GM12865 (cell line): ENCODE measurements around the gene ZMYM2.

Experiments used
- DNase-seq: peaks from one replicate; pipeline ENCODE4 v3.0.0; 2010; ENCODE audit warnings: low read depth
- H3K4me3 ChIP-seq: 2 replicates; pipeline ENCODE4 v1.5.1; 2011; ENCODE audit warnings: mild to moderate bottlenecking, low read depth, low read length, control low read depth
- CTCF ChIP-seq: IDR thresholded peaks from 2 replicates; pipeline ENCODE4 v1.5.1; 2011; ENCODE audit warnings: low read length, control low read depth, low read depth, inconsistent platforms; ENCODE audit not compliant: insufficient read depth; ENCODE audit errors: missing control alignments

Gene ZMYM2

GRCh38 chr13:19984430-19985218 is 26.1 kb downstream of the ZMYM2 start:
- peak; percentile 50 for TF ChIP-seq CTCF
- peak overlapping the region; percentile 11 for H3K4me3 ChIP-seq
- DNase-seq = peak; percentile 74

DNA sequence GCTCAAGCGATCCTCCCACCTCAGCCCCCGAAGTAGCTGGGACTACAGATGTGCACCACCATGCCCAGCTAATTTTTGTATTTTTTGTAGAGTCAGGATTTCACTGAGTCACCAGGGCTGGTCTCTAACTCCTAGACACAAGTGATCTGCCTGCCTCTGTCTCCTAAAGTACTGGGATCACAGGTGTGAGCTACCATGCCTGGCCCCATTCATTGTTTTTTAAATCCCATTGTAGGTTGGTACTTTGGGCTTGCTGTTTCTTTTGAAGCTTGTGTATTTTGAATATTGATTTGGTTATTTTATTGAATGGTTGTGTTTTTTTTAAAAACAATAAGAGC is 26.7 kb downstream of the ZMYM2 start:
- no peak for DNase-seq
- no peak for TF ChIP-seq CTCF
- peak overlapping the region; percentile 11 for H3K4me3 ChIP-seq

GRCh38 chr13:19991531-19991930 is 33.0 kb downstream of the ZMYM2 start:
- no peak for DNase-seq
- TF ChIP-seq CTCF = no peak
- no peak overlapping the region for H3K4me3 ChIP-seq

- TF ChIP-seq CTCF = no peak
- no peak for DNase-seq
- no peak overlapping the region for H3K4me3 ChIP-seq
Measured at GRCh38 chr13:19993024-19993423, 34.5 kb downstream of the ZMYM2 start.

GRCh38 chr13:19998960-19999359 is 40.4 kb downstream of the ZMYM2 start:
- DNase-seq = no peak
- no peak for TF ChIP-seq CTCF

DNA sequence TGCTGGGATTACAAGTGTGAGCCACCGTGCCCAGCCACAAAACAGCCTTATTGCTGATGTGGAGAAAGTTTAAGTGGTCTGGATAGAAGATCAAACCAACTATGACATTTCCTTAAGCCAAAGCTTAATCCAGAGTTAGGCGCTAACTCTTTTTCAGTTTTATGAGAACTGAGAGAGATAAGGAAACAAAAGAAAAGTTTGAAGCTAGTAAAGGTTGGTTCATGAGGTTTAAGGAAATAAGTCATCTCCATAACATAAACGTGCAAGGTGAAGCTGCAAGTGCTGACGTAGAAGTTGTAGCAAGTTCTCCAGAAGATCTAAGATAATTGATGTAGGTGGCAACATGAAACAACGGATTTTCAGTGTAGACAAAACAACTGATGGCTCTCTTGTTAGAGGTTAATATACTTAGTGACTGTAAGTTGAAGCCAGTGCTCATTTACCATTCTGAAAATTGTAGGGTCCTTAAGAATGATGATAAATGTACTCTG is 41.6 kb downstream of the ZMYM2 start:
- no peak overlapping the region for H3K4me3 ChIP-seq
- no peak for DNase-seq
- no peak for TF ChIP-seq CTCF

More at GRCh38 chr13:19998960-19999359, 40.4 kb downstream of the ZMYM2 start:
- no peak overlapping the region for H3K4me3 ChIP-seq
